CD14-positive monocyte (primary cell): Measurements from ENCODE around the gene AP4E1. TPM values are rescaled to one million over a fixed set of nuclear protein-coding genes. Genes with fewer than 3 reads are reported as not detected.

Experiments used
- DNase-seq, 3 donors: peaks; one replicate each; pipeline ENCODE4 v3.0.0-alpha.2; 2011 to 2022
- H2AFZ ChIP-seq: 2 replicates; pipeline ENCODE4 v1.6.0; 2012; ENCODE audit warnings: mild to moderate bottlenecking, low read depth, low read length, inconsistent platforms; ENCODE audit not compliant: insufficient read depth, poor library complexity, severe bottlenecking
- H3K27ac ChIP-seq, 2 donors: 1 replicate in 1 of 2; 2 replicates in 1 of 2; pipeline ENCODE4 v1.5.1; 2012 to 2013; ENCODE audit warnings: low read length in 2 of 2, control low read depth in 1 of 2, inconsistent platforms in 1 of 2, low read depth in 1 of 2, mild to moderate bottlenecking in 1 of 2
- H3K27me3 ChIP-seq, 2 donors: one replicate each; pipeline versions ENCODE4 v1.6.0 to v1.6.1; 2011 to 2013; ENCODE audit warnings: low read length in 2 of 2; ENCODE audit not compliant: control insufficient read depth in 2 of 2, insufficient read depth in 2 of 2
- H3K36me3 ChIP-seq, 2 donors: replicated peaks in 1 of 2; 1 replicate in 1 of 2; 2 replicates in 1 of 2; pipeline versions ENCODE4 v1.5.1 to v1.6.1; 2012 to 2013; ENCODE audit warnings: low read length in 2 of 2, control low read depth in 1 of 2, inconsistent platforms in 1 of 2, mild to moderate bottlenecking in 1 of 2; ENCODE audit not compliant: insufficient read depth in 2 of 2, control insufficient read depth in 1 of 2
- H3K4me1 ChIP-seq, 2 donors: 1 replicate in 1 of 2; 2 replicates in 1 of 2; pipeline versions ENCODE4 v1.5.1 to v1.6.1; 2012 to 2013; ENCODE audit warnings: low read length in 2 of 2, control low read depth in 1 of 2, inconsistent platforms in 1 of 2, mild to moderate bottlenecking in 1 of 2, moderate library complexity in 1 of 2; ENCODE audit not compliant: insufficient read depth in 2 of 2, control insufficient read depth in 1 of 2
- H3K4me2 ChIP-seq: replicated peaks from 2 replicates; pipeline ENCODE3; 2012; ENCODE audit warnings: low read length, moderate library complexity, mild to moderate bottlenecking; ENCODE audit not compliant: poor library complexity, severe bottlenecking; ENCODE audit errors: extremely low read depth
- H3K4me3 ChIP-seq, 3 experiments: fragments of 200-600 bp in 1 of 3; sonication (generic) in 1 of 3; replicated peaks in 1 of 3; 1 replicate in 2 of 3; 2 replicates in 1 of 3; pipeline ENCODE4 v1.5.1; 2011 to 2013; ENCODE audit warnings: low read length in 3 of 3, mild to moderate bottlenecking in 3 of 3, control low read depth in 2 of 3, low read depth in 2 of 3, inconsistent platforms in 1 of 3, moderate library complexity in 1 of 3
- H3K79me2 ChIP-seq: 2 replicates; pipeline ENCODE4 v1.6.0; 2012; ENCODE audit warnings: mild to moderate bottlenecking, control low read depth, inconsistent platforms, low read length, moderate library complexity; ENCODE audit not compliant: insufficient read depth
- H3K9ac ChIP-seq: 2 replicates; pipeline ENCODE4 v1.6.0; 2017; ENCODE audit warnings: low read length, mild to moderate bottlenecking; ENCODE audit not compliant: insufficient read depth, poor library complexity, severe bottlenecking
- H3K9me3 ChIP-seq, 2 donors: replicated peaks in 1 of 2; 1 replicate in 1 of 2; 2 replicates in 1 of 2; pipeline versions ENCODE4 v1.5.1 to v1.6.1; 2012 to 2013; ENCODE audit warnings: low read length in 2 of 2, control low read depth in 1 of 2; ENCODE audit not compliant: control insufficient read depth in 1 of 2, insufficient read depth in 1 of 2
- H4K20me1 ChIP-seq: 2 replicates; pipeline ENCODE4 v1.6.0; 2012; ENCODE audit warnings: mild to moderate bottlenecking, low read length, control low read depth, moderate library complexity; ENCODE audit not compliant: insufficient read depth
- H3K27ac Mint-ChIP-seq, 7 donors: one replicate each; pipeline ENCODE4 v1.8.0; 2020; ENCODE audit warnings: mild to moderate bottlenecking in 7 of 7, mixed read lengths in 7 of 7, moderate library complexity in 6 of 7, inconsistent platforms in 2 of 7
- H3K27me3 Mint-ChIP-seq, 3 donors: one replicate each; pipeline ENCODE4 v1.8.0; 2021 to 2022; ENCODE audit warnings: low read depth in 3 of 3, mild to moderate bottlenecking in 3 of 3, mixed read lengths in 3 of 3, moderate library complexity in 3 of 3, inconsistent platforms in 1 of 3
- H3K36me3 Mint-ChIP-seq, 2 donors: one replicate each; pipeline ENCODE4 v1.8.0; 2020; ENCODE audit warnings: mixed read lengths in 2 of 2, inconsistent platforms in 1 of 2, mild to moderate bottlenecking in 1 of 2
- H3K4me1 Mint-ChIP-seq: one replicate; pipeline ENCODE4 v1.8.0; 2020; ENCODE audit warnings: mild to moderate bottlenecking, mixed read lengths
- H3K4me3 Mint-ChIP-seq, 2 donors: one replicate each; pipeline ENCODE4 v1.8.0; 2020; ENCODE audit warnings: mild to moderate bottlenecking in 2 of 2, mixed read lengths in 2 of 2, moderate library complexity in 1 of 2
- H3K9me3 Mint-ChIP-seq, 7 donors: one replicate each; pipeline ENCODE4 v1.8.0; 2020 to 2022; ENCODE audit warnings: mixed read lengths in 7 of 7, mild to moderate bottlenecking in 6 of 7, moderate library complexity in 6 of 7, inconsistent platforms in 2 of 7
- CTCF ChIP-seq: fragments of 200-600 bp; IDR thresholded peaks from one replicate; pipeline ENCODE4 v1.8.0; 2022; ENCODE audit warnings: antibody characterized with exemption, mild to moderate bottlenecking
- WGBS: methylation state at CpG from one replicate; pipeline ENCODE4 v1.1.5; 2013; ENCODE audit warnings: missing lambda C conversion rate; ENCODE audit not compliant: insufficient coverage; 5-methylcytosine and 5-hydroxymethylcytosine counted together
- intact Hi-C, 2 donors: fragments of 100-400 bp; cut with micrococcal nuclease; formaldehyde crosslinking; loops; one replicate each; pipeline versions ENCODE4 v1.15.0 to v1.15.1; 2023
- polyA minus RNA-seq: library from RNA; depleted of rRNA, polyadenylated mRNA; stranded (reverse); fragments of >200 nt; gene quantifications from 2 replicates; pipeline ENCODE4 v1.2.3, GENCODE V29; 2012
- polyA plus RNA-seq, 3 donors: library from polyadenylated mRNA; depleted of rRNA in 1 of 3; unstranded in 2 of 3; stranded (reverse) in 1 of 3; fragments of 300-500 nt in 2 of 3; fragments of >200 nt in 1 of 3; fragmentation: Illumina TruSeq in 2 of 3; gene quantifications; 1 replicate in 2 of 3; 2 replicates in 1 of 3; pipeline ENCODE4 v1.2.3, GENCODE V29; 2012 to 2021
- total RNA-seq, 12 experiments: library from RNA in 1 of 12; stranded (reverse) in 1 of 12; fragments of 120-200 nt in 1 of 12; gene quantifications; one replicate each; pipeline ENCODE4 v1.2.4 and lab custom pipeline; 2013 to 2026; ENCODE audit warnings: mixed read lengths in 6 of 12, inconsistent platforms in 1 of 12

Gene AP4E1
- total RNA-seq (2013), result 9.1 TPM
- polyA plus RNA-seq, result 1 to 10 TPM; 4.1 to 7.7 (median 5.3) TPM
- 2.9 and 4.1 TPM in 2 replicates for polyA minus RNA-seq
- 16.7 to 57.1 (median 29.8) reads per million in 11 experiments for total RNA-seq (lab: John Stamatoyannopoulos, UW)

GRCh38 chr15:50908209-50909009 is at the start of gene AP4E1:
Gene AP4E1 (plus strand): TSS chr15:50908683. CDS start chr15:50908779, 96 bp downstream.
- H3K9me3 ChIP-seq, result no peaks in the 10 kb centered on the region
- Mint-ChIP-seq H3K27me3 (peaks cover 0 to 2% (median 0%) of the 10 kb centered on the region in 3 donors), H3K9me3 (no peaks in the 10 kb centered on the region), H3K36me3 (peaks cover 8 to 9% of the 10 kb centered on the region in 2 donors), H3K4me1 (peaks cover 39% of the 10 kb centered on the region), H3K27ac (peak within 1 kb of the TSS; percentile 86 to 99 (median 94)), H3K4me3 (peak within 1 kb of the TSS; percentile 97 to 100)
- H3K4me3 ChIP-seq, result peak within 1 kb of the TSS; percentile 72 to 96 (median 95)
- peaks cover 10% of the 10 kb centered on the region in 2 donors for H3K36me3 ChIP-seq
- H3K4me1 ChIP-seq, result peaks cover 43 to 47% of the 10 kb centered on the region in 2 donors
- H3K4me2 ChIP-seq, result peak within 1 kb of the TSS; percentile 94
- under 1% methylated on average over 100 of the region's 100 CpGs for WGBS
- peak; percentile 91 to 97 (median 94) for DNase-seq
- TF ChIP-seq CTCF, result peak; percentile 94
- peak within 1 kb of the TSS; percentile 77 to 92 for H3K27ac ChIP-seq
- peaks cover 50% of the 10 kb centered on the region for H3K79me2 ChIP-seq
- no peaks in the 10 kb centered on the region for H3K27me3 ChIP-seq
- intact Hi-C loops, result loop anchor here (1.0 to 5.0 kb wide), 3 partner anchors 24 to 233 kb away; no protein-coding TSS in a partner anchor
- peak within 1 kb of the TSS; percentile 91 for H3K9ac ChIP-seq
- H4K20me1 ChIP-seq, result peaks cover 20% of the 10 kb centered on the region
- peak within 1 kb of the TSS; percentile 100 for H2AFZ ChIP-seq

- Histone ChIP-seq H3K4me1 (no peaks in the 10 kb centered on the region), H2AFZ (no peak overlapping the region), H3K36me3 (no peaks in the 10 kb centered on the region), H3K27me3 (no peaks in the 10 kb centered on the region), H3K4me2 (no peak overlapping the region), H4K20me1 (no peaks in the 10 kb centered on the region), H3K4me3 (no peak overlapping the region), H3K79me2 (no peaks in the 10 kb centered on the region), H3K9ac (no peak overlapping the region), H3K9me3 (no peaks in the 10 kb centered on the region), H3K27ac (no peak overlapping the region)
- no peak overlapping the region for H3K4me3 Mint-ChIP-seq
- 91% methylated on average over 5 of the region's 5 CpGs for WGBS
- H3K9me3 Mint-ChIP-seq, result no peaks in the 10 kb centered on the region
- intact Hi-C loops, result no loop called here
- no peak for DNase-seq
- no peaks in the 10 kb centered on the region for H3K4me1 Mint-ChIP-seq
- no peak for TF ChIP-seq CTCF
- no peaks in the 10 kb centered on the region for H3K36me3 Mint-ChIP-seq
- H3K27me3 Mint-ChIP-seq, result peaks cover 1 to 6% (median 5%) of the 10 kb centered on the region in 3 donors
- no peak overlapping the region for H3K27ac Mint-ChIP-seq
Measured at GRCh38 chr15:50860824-50861223, 47.7 kb upstream of the AP4E1 start.
